ENCODE data around the gene RNF213.

RNF213 gene

DNA sequence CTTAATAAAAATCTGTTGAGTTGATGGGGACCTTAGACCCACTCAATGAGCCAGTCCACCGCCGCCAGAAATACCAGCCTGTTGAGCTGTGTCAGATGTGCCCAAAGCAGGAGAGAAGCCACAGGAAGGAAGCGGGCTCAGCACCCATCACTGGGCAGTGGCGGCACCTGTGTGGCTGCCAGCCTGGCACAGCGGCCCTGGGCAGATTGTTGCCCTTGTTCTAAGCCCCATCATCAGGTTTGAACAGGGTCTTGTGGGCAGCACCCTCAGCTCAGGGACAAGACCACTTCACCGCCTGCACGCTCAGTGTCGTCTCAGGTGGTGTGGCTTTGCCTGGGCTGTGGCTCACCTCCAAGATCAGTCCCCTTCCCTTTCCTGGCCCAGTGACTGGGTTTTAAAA lies 163.6 kb downstream of the RNF213 start:
- no peak for DNase-seq (ENCODE audit: low read depth)
- no peak overlapping the region for H3K4me3 ChIP-seq (ENCODE audit: low read depth, low read length)
- TF ChIP-seq, protein P1, sequence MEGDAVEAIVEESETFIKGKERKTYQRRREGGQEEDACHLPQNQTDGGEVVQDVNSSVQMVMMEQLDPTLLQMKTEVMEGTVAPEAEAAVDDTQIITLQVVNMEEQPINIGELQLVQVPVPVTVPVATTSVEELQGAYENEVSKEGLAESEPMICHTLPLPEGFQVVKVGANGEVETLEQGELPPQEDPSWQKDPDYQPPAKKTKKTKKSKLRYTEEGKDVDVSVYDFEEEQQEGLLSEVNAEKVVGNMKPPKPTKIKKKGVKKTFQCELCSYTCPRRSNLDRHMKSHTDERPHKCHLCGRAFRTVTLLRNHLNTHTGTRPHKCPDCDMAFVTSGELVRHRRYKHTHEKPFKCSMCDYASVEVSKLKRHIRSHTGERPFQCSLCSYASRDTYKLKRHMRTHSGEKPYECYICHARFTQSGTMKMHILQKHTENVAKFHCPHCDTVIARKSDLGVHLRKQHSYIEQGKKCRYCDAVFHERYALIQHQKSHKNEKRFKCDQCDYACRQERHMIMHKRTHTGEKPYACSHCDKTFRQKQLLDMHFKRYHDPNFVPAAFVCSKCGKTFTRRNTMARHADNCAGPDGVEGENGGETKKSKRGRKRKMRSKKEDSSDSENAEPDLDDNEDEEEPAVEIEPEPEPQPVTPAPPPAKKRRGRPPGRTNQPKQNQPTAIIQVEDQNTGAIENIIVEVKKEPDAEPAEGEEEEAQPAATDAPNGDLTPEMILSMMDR (conservative IDR thresholded peaks at IDR 0.05; ENCODE audit: low read depth, low read length), result no peak

DNA sequence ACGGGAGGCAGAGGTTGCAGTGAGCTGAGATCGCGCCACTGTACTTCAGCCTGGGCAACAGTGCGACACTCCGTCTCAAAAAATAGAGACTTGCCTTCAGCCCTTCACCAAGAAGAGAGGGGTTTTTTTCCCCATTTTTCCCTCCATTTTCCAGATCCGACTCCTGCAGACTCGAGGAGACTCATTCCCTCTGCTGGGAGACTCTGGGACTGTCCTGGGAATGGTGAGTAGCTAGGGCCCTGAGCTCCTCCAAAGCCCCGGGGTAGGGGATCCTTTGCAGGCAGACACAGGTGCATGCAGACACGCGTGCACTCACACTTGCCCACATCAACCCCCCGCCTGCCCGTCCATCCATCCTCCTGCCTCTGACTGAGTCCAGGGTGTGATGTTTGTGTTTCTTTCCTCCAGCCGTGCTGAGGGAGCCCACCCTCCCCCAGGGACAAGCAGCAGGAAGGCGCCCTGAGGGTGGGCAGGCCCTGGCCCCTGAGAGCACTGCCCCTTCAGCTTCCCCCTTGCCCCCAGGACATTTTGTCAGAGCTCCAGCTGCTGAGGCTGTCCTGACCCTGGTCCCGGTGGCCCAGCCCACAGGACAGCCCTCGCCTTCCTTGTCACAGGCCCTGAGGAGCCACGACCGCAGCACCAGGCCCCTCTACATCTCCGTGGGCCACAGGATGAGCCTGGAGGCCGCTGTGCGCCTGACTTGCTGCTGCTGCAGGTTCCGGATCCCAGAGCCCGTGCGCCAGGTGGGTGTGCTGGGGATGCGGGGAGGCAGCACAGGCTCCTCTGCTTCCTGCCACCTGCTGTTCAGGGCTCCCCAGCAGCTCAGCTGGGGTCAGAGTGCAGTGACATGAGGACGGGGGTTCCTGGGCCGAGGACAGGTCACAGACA lies 164.5 kb downstream of the RNF213 start:
- DNase-seq (ENCODE audit: low read depth), result no peak
- TF ChIP-seq, protein P1 (conservative IDR thresholded peaks at IDR 0.05; ENCODE audit: low read depth, low read length), result no peak
- H3K4me3 ChIP-seq (ENCODE audit: low read depth, low read length), result no peak overlapping the region

DNA sequence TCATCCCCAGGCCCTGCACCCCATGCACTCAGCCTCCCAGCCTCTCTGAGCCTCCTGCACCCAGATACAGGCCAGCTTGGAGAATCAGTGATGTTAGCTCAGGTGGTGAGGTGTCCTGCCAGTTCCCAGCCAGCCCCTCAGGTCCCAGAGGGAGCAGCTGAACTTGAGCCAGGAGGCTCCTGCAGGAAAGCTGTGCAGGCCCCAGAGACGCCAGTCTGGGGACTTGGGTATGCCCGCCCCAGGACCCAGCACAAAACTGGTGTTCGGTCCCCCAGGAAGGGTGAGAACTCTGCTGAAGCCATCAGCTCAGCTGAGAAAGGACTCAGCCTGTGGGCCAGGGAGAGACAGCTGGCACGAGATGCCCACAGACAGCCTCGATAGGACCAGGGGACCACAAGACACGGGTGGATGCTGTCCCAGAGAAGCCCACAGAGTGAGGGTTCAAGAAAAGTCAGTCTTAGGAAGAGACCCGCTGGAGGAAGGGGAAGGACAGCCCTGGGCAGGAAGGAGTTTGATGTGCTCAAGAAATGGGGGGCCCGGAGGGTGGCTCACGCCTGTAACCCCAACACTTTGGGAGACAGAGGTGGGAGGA lies 165.3 kb downstream of the RNF213 start:
- H3K4me3 ChIP-seq (ENCODE audit: low read depth, low read length), result no peak overlapping the region
- TF ChIP-seq, protein P1 (conservative IDR thresholded peaks at IDR 0.05; ENCODE audit: low read depth, low read length), result no peak
- DNase-seq (ENCODE audit: low read depth), result no peak

DNA sequence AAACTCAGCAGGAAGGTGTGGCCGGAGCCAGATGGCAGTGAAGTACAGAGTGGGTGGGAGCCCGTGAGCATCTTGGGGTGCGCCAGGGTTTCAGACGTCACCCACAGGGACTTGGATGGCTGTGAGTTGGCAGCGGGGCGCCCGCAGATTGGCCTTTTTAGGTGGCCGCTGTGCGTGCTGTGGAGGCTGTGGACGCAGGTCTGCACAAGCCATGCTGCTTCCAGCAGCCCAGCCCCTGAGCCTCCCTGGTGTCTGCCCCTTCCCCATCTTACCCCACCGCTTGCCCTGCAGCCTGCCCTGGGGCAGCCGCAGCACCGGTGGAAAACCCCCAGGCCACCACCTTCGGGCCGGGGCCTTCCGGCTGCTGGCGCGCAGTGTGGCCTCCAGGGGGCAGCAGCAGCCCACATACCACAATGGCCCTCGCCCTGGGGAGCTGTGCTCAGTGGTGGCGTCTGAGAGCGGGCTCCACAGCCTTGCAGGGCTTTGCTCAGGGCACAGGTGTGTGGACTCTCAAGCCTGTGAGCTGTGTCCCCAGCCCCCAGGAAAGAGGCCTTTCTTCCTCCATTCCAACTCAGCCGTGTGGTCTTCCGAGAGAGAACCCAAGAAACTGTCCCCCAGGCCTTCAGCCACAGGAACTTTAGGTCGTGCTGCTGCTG lies 166.1 kb downstream of the RNF213 start:
- DNase-seq (ENCODE audit: low read depth), result peak; percentile 70
- TF ChIP-seq, protein P1 (conservative IDR thresholded peaks at IDR 0.05; ENCODE audit: low read depth, low read length), result peak; percentile 90
- no peak overlapping the region for H3K4me3 ChIP-seq (ENCODE audit: low read depth, low read length)

DNA sequence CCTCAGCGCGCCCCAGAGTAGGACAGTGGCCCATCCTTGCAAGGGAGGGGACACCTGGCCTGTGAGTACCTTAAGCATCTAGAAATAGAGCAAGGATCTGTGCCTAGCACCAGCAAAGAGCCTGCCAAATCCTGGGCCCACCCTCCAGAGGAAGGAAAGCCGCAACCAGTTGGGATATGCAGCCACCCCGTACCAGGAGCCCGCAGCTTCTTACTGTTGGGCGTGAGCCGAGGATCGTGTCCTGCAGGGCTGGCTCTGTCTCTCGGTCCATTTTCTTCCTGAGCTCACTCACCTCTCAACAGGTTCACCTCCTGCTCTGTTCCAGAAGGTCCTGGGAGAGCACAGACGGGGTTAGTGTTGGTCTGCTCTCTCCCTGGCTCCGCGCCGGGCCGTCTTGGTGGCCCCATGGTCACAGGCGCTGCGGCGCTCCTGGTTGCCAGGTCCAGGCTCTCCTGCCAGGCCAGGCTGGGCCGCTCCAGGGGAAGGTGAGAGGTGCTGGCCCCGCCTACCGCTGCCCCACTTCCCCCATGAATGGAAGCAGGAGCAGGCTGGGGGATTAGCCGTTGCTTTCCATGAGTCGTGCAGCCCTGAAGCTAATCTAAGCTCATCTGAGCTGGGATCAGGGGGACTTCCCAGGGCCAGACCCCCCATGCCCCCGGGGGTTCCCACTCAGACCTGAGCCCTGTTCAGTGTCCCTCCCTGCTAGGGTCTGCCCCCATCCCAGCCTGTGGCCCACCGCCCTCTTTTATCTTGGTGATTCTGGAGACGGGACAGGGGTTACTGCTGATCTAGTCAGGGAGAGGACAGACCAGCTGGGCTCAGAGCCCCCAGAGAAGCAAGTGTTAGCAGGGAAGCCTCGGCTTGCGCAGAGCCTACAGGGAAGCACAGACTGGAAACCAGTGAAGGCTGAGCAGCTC lies 167.0 kb downstream of the RNF213 start:
- no peak overlapping the region for H3K4me3 ChIP-seq (ENCODE audit: low read depth, low read length)
- TF ChIP-seq, protein P1 (conservative IDR thresholded peaks at IDR 0.05; ENCODE audit: low read depth, low read length), result no peak
- DNase-seq (ENCODE audit: low read depth), result no peak

DNA sequence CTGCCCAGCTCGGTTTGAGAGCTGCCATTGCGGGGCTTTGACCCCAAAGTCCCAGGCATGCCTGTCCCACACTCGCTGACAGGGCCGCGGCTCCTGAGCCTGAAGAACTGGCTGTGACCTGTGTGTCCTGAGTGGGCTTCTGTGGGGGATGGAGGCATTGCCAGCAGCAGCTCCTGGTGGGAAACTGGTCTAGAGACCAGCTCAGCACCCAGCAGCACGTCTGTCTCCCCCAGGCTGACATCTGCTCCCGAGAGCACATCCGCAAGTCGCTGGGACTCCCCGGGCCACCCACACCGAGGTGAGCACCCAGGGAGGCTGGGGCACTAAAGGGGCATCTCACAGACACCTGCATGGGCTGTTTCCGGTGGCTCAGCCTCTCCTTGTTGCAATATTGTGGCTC lies 167.7 kb downstream of the RNF213 start:
- no peak for DNase-seq (ENCODE audit: low read depth)
- TF ChIP-seq, protein P1 (conservative IDR thresholded peaks at IDR 0.05; ENCODE audit: low read depth, low read length), result no peak
- no peak overlapping the region for H3K4me3 ChIP-seq (ENCODE audit: low read depth, low read length)
